ENCODE data around the gene DPP4. TPM values are rescaled to one million over a fixed set of nuclear protein-coding genes. Genes with fewer than 3 reads are reported as not detected.

The DPP4 gene
- total RNA-seq, 1 donor from 2014 or later: 0.49 TPM

- H3K36me3 Mint-ChIP-seq: no peaks in the 10 kb centered on the region
Observed at GRCh38 chr2:162012565-162013058, 61.4 kb downstream of the DPP4 start.

GRCh38 chr2:162011706-162012564 is 62.1 kb downstream of the DPP4 start:
- no peaks in the 10 kb centered on the region for H3K36me3 ChIP-seq
- H3K4me3 Mint-ChIP-seq: no peak overlapping the region

More at GRCh38 chr2:162012565-162013058, 61.4 kb downstream of the DPP4 start:
- TF ChIP-seq CTCF (IDR thresholded peaks at IDR 0.05): no peak
- no peak for TF ChIP-seq EZH2phosphoT487 (IDR thresholded peaks at IDR 0.05)
- TF ChIP-seq EZH2 (IDR thresholded peaks at IDR 0.05): no peak
- H3K9ac ChIP-seq: no peak overlapping the region
- no peak overlapping the region for H2AFZ ChIP-seq (replicated peaks)
- no peaks in the 10 kb centered on the region for H3K9me3 Mint-ChIP-seq
- no peak overlapping the region for H3K4me2 ChIP-seq
- peaks cover 28% of the 10 kb centered on the region for H3K4me1 ChIP-seq
- H3K27me3 ChIP-seq: no peaks in the 10 kb centered on the region
- no peaks in the 10 kb centered on the region for H3K27me3 Mint-ChIP-seq (ENCODE audit: insufficient read depth, low read depth)
- H3F3A ChIP-seq (ENCODE audit: low read depth): no peaks in the 10 kb centered on the region
- H3K27ac ChIP-seq: no peak overlapping the region
- H4K20me1 ChIP-seq (ENCODE audit: low read depth): no peaks in the 10 kb centered on the region
- no peak overlapping the region for H3K4me3 ChIP-seq
- no peaks in the 10 kb centered on the region for H3K9me3 ChIP-seq (ENCODE audit: low read depth)
- no peak overlapping the region for H3K27ac Mint-ChIP-seq
- H3K4me1 Mint-ChIP-seq: peaks cover 34% of the 10 kb centered on the region
- no peaks in the 10 kb centered on the region for H3K36me3 ChIP-seq
- no peaks in the 10 kb centered on the region for H3K79me2 ChIP-seq (ENCODE audit: low read depth)
- H3K4me3 Mint-ChIP-seq: no peak overlapping the region
- no peak for DNase-seq (ENCODE audit: low spot score)

GRCh38 chr2:162009543-162009942 is 64.5 kb downstream of the DPP4 start:
- H3K27ac Mint-ChIP-seq: no peak overlapping the region

More at GRCh38 chr2:162011706-162012564, 62.1 kb downstream of the DPP4 start:
- no peaks in the 10 kb centered on the region for H3K79me2 ChIP-seq (ENCODE audit: low read depth)
- no peak overlapping the region for H3K4me2 ChIP-seq
- Mint-ChIP-seq H3K4me1 (peaks cover 29% of the 10 kb centered on the region), H3K27ac (no peak overlapping the region), H3K9me3 (no peaks in the 10 kb centered on the region), H3K27me3 (ENCODE audit: insufficient read depth, low read depth) (no peaks in the 10 kb centered on the region), H3K36me3 (no peaks in the 10 kb centered on the region)
- H3K4me3 ChIP-seq: no peak overlapping the region
- no peak overlapping the region for H3K27ac ChIP-seq
- H3F3A ChIP-seq (ENCODE audit: low read depth): no peaks in the 10 kb centered on the region
- no peaks in the 10 kb centered on the region for H3K9me3 ChIP-seq (ENCODE audit: low read depth)
- peaks cover 22% of the 10 kb centered on the region for H3K4me1 ChIP-seq
- no peaks in the 10 kb centered on the region for H4K20me1 ChIP-seq (ENCODE audit: low read depth)
- no peak overlapping the region for H3K9ac ChIP-seq
- no peak overlapping the region for H2AFZ ChIP-seq (replicated peaks)
- TF ChIP-seq EZH2phosphoT487 (IDR thresholded peaks at IDR 0.05) (no peak), EZH2 (IDR thresholded peaks at IDR 0.05) (no peak), CTCF (IDR thresholded peaks at IDR 0.05) (no peak)
- no peak for DNase-seq (ENCODE audit: low spot score)
- H3K27me3 ChIP-seq: no peaks in the 10 kb centered on the region

More at GRCh38 chr2:162009543-162009942, 64.5 kb downstream of the DPP4 start:
- Histone ChIP-seq H3K4me3 (no peak overlapping the region), H3K27ac (no peak overlapping the region), H3F3A (ENCODE audit: low read depth) (no peaks in the 10 kb centered on the region), H3K9ac (no peak overlapping the region), H4K20me1 (ENCODE audit: low read depth) (no peaks in the 10 kb centered on the region), H2AFZ (replicated peaks) (no peak overlapping the region), H3K36me3 (no peaks in the 10 kb centered on the region), H3K79me2 (ENCODE audit: low read depth) (no peaks in the 10 kb centered on the region), H3K9me3 (ENCODE audit: low read depth) (no peaks in the 10 kb centered on the region), H3K4me1 (peaks cover 7% of the 10 kb centered on the region), H3K4me2 (no peak overlapping the region), H3K27me3 (no peaks in the 10 kb centered on the region)
- DNase-seq (ENCODE audit: low spot score): no peak
- TF ChIP-seq CTCF (IDR thresholded peaks at IDR 0.05) (no peak), EZH2 (IDR thresholded peaks at IDR 0.05) (no peak), EZH2phosphoT487 (IDR thresholded peaks at IDR 0.05) (no peak)
- Mint-ChIP-seq H3K27me3 (ENCODE audit: insufficient read depth, low read depth) (no peaks in the 10 kb centered on the region), H3K4me3 (no peak overlapping the region), H3K4me1 (peaks cover 16% of the 10 kb centered on the region), H3K36me3 (no peaks in the 10 kb centered on the region), H3K9me3 (no peaks in the 10 kb centered on the region)

All from neural progenitor cell (in vitro differentiated cells).